Measurements from ENCODE around the gene AWAT2.

The AWAT2 gene

DNA sequence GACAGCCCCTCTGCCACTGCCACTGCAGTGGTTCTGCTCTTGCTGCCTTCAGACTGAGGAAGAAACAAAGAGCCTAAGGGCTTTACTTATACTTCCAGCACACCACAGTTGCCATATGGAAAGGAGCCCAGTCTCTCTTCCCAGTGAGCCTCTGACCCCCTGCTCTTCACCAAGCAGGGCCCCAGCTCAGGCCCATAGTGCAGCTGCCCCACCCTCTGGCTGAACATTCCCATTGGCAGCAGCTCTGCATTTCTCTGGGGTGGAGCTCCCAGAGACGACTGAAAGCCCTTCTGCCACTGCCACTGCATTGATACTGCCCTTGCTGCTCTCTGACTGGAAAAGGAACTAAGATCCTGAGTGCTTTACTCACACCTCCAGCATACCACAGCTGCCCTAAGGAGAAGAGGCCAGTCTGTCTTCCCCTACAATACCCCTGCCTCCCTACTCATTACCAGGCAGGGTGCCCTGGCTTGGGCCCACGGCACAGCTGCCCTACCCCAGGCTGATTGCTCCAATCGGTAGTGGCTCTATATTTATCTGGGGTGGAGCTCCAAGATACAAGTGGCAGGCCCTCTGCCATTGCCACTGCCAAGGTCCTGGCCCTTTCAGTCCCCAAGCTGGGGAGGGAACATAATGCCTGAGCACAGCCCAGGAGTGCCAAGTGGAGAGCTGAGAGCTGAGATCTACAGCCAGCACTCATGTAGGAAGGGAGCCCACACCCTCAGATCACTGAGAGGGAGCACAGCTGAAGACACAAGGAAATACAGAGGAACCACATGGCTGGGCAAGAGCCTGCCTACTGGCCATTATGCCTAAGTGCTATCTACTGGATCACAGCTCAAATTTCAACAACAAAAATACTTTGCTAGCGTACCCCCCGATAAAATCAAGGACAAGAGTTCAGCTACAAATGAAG lies 36.0 kb downstream of the AWAT2 start:
- no peak for DNase-seq (ENCODE audit: extremely low read depth, low read depth)
- TF ChIP-seq, protein P1, sequence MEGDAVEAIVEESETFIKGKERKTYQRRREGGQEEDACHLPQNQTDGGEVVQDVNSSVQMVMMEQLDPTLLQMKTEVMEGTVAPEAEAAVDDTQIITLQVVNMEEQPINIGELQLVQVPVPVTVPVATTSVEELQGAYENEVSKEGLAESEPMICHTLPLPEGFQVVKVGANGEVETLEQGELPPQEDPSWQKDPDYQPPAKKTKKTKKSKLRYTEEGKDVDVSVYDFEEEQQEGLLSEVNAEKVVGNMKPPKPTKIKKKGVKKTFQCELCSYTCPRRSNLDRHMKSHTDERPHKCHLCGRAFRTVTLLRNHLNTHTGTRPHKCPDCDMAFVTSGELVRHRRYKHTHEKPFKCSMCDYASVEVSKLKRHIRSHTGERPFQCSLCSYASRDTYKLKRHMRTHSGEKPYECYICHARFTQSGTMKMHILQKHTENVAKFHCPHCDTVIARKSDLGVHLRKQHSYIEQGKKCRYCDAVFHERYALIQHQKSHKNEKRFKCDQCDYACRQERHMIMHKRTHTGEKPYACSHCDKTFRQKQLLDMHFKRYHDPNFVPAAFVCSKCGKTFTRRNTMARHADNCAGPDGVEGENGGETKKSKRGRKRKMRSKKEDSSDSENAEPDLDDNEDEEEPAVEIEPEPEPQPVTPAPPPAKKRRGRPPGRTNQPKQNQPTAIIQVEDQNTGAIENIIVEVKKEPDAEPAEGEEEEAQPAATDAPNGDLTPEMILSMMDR (IDR thresholded peaks at IDR 0.05; ENCODE audit: low read depth, low read length) = no peak

DNA sequence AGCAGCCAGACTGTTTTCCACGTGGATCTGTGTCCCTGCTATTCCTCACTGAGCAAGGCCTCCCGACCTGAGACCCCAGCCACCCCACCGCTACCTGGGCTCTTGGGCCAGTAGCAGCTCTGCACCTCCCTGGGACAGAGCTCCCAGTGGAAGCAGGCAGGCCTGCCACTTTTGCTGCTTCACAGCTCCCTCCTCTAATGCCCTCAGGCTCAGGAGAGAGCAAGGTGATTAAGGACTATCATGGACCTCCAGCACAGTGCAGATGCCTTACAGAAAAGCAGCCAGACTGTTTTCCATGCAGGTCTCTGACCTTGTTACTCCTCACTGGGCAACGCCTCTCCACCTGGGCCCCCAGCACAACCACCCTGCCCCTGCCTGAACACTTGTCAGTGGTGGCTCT lies 37.0 kb downstream of the AWAT2 start:
- no peak for DNase-seq (ENCODE audit: extremely low read depth, low read depth)

DNA sequence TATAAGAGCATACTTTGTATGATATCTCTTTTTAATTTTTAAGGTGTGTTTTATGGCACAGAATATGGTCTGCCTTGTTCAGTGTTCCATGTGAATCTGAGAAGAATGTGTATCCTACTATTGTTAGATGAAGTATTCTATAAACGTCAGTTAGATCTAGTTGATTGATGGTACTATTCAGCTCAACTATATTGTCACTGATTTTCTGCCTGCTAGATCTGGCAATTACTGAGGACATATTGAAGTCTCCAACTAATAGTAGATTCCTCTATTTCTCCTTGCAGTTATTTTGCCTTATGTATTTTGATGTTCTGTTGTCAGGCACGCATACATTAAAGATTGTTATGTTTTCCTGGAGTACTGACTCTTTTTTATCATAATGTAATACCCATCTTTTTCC lies 39.8 kb downstream of the AWAT2 start:
- DNase-seq (ENCODE audit: extremely low read depth, low read depth) = no peak
- TF ChIP-seq, protein P1 (IDR thresholded peaks at IDR 0.05; ENCODE audit: low read depth, low read length) = no peak

More for the DNA sequence above, 37.0 kb downstream of the AWAT2 start:
- TF ChIP-seq, protein P1 (IDR thresholded peaks at IDR 0.05; ENCODE audit: low read depth, low read length) = no peak

DNA sequence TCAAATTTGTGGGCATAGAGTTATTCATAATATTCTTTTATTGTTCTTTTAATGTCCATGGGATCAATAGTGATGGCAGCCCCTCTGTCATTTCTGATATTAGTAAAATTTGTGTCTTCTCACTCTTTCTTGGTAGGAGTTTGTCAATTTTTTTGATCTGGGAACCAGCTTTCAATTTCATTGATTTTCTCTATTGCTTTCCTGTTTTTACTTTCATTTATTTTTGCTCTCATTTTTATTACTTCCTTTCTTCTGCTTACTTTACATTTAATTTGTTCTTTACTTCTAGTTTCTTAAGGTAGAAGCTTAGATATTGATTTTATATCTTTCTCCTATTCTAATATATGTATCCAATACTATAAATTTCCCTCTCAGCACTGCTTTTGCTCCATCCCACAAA lies 40.7 kb downstream of the AWAT2 start:
- TF ChIP-seq, protein P1 (IDR thresholded peaks at IDR 0.05; ENCODE audit: low read depth, low read length) = no peak
- DNase-seq (ENCODE audit: extremely low read depth, low read depth) = no peak

DNA sequence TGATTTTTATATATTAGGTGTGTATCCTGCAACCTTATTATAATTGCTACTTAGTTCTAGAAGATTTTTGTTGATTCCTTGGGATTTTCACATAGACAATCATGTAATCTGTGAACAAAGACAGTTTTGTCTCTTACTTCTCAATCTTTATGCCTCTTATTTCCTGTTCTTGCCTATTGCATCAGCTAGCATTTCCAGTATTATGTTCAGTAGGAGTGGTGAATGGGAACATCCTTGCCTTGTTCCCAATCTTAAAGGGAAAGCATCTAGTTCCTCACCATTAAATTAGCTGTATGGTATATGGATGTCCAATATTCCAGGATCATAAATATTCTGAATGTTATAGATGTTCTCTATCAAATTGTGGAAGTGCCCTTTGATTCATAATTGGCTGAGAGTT lies 41.8 kb downstream of the AWAT2 start:
- TF ChIP-seq, protein P1 (IDR thresholded peaks at IDR 0.05; ENCODE audit: low read depth, low read length) = no peak
- DNase-seq (ENCODE audit: extremely low read depth, low read depth) = no peak

DNA sequence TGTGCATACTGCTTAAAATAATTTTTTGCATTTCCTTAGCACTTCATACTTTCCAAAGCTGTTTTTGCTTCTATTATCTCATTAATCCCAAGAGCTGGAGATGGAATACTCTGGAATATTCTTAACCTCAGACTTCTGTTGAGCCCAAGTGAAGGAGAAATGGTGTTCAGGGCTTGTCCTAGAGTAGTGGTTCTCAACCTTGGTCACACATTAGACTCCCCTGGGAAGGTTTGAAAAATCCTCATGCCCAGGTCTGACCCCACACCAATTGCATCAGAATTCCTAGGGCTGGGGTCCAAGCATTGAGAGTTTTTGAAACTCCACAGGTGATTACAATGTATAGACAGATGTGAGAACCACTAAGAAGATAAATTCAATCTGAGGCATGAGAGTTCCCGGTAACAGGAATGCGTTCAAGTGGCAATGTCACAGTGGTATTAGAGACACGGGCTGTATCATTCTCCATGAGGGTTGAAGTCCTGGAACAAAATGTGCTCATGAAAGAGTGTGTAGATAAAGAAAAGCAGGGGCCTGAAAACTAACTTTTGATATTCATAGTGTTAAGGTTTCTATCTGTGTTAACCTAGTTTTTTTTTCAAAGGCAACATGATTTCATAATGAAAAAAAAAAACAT lies 47.9 kb downstream of the AWAT2 start:
- DNase-seq (ENCODE audit: extremely low read depth, low read depth) = no peak

More for the DNA sequence above, 47.9 kb downstream of the AWAT2 start:
- TF ChIP-seq, protein P1 (IDR thresholded peaks at IDR 0.05; ENCODE audit: low read depth, low read length) = no peak
